GM18502 (cell line): Measurements from ENCODE around the gene CYP4F2.
A peak's percentile ranks its signal among the peaks of the same experiment; 100 is the strongest.
"Not testable (repeated sequence)": the region's sequence is repeated elsewhere in the genome, so short reads cannot be mapped to it uniquely, and the experiment has no call there.

Source experiments
- ATAC-seq: cut with Tn5 transposase; IDR thresholded peaks from one replicate; pipeline ENCODE4 v1.9.1; 2021; ENCODE audit warnings: mild to moderate bottlenecking; ENCODE audit not compliant: unreplicated experiment, poor library complexity

CYP4F2 gene

DNA sequence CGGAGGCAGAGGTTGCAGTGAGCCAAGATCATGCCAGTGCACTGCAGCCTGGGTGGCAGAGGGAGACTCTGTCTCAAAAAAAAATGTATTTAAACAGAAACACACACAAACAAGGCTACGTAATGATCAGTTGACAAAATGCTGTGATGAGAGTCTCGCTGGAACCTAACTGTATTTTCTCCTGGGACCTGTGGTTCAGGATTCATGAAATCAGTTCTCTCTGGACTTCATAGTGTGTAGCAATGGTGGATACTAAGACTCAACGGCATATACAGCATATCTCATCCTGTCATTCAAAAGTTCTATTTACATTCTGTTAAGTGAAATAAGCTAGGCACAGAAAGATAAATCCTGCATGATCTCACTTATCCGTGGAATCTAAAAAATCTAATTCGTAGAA lies 37.4 kb downstream of the CYP4F2 start:
- no peak for ATAC-seq

- no peak for ATAC-seq
These were observed 38.7 kb downstream of the CYP4F2 start for GRCh38 chr19:15859187-15859586.

- ATAC-seq: no peak
These were observed 47.5 kb downstream of the CYP4F2 start for GRCh38 chr19:15850385-15850784.

DNA sequence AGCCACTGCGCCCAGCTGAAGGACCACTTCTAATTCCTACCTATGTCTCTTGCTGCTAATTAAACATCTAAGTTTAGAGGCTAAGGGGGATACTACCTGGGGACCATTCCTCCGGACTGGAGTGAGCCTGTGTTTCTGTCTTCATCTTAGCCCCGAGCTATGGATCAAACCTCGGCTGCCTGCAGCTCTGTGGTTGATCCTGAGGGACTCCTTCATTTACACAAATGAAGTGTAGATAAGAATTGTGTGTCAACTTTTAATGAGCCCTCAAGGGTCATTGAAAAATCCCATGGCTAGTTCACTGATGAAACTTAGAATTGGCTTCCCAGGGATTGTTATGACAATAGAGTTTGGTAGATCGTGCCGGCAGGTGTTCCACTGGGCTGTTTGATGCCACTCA lies 51.0 kb downstream of the CYP4F2 start:
- no peak for ATAC-seq

GRCh38 chr19:15843894-15844222 lies 54.0 kb downstream of the CYP4F2 start:
- not testable (repeated sequence) for ATAC-seq

DNA sequence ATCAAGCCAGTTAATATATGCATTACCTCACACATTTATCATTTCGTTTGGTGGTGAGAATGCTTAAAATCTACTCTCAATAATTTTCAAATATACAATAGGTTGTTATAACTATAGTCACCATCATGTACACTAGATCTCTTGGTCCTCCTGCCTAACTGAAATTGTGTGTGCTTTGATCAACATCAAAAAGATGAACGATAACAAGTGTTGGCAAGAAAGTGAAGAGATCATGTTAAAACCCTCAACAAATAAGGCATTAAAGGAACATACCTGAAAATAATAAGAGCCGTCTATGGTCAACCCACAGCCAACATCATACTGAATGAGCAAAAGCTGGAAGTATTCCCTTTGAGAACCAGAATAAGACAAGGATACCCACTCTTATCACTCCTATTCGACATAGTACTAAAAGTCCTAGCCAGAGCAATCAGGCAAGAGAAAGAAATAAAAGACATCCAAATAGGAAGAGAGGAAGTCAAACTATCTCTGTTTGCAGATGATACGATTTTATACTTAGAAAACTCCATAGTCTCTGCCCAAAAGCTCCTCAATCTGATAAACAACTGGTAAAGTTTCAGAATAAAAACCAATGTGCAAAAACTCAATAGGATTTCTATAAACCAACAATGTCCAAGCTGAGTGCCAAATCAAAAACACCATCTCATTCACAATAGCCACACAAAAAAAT lies 54.5 kb downstream of the CYP4F2 start:
- ATAC-seq: no peak

- no peak for ATAC-seq
These were observed 55.9 kb downstream of the CYP4F2 start for GRCh38 chr19:15841875-15842569.

- no peak for ATAC-seq
These were observed 57.0 kb downstream of the CYP4F2 start for GRCh38 chr19:15840833-15841232.

GRCh38 chr19:15839888-15840287 lies 58.0 kb downstream of the CYP4F2 start:
- not testable (repeated sequence) for ATAC-seq

DNA sequence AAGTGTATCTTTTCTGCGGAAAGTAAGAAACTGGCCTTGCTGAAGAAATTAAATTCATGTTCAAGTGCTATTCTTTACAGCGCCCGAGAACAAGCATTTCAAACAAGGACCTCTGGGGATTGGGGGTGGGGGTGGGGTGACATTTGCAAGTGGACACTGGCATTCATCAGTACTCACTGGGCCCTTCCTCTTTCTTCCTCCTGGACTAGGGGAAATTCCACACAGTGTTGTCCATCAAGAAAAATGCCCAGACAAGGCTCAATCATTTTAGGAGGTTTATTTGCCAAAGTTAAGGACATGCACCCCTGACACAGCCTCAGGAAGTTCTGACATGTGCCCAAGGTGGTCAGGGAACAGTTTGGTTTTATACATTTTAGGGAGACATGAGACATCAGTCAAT lies 59.5 kb downstream of the CYP4F2 start:
- ATAC-seq: no peak

GRCh38 chr19:15837221-15837731 lies 60.6 kb downstream of the CYP4F2 start:
- no peak for ATAC-seq

DNA sequence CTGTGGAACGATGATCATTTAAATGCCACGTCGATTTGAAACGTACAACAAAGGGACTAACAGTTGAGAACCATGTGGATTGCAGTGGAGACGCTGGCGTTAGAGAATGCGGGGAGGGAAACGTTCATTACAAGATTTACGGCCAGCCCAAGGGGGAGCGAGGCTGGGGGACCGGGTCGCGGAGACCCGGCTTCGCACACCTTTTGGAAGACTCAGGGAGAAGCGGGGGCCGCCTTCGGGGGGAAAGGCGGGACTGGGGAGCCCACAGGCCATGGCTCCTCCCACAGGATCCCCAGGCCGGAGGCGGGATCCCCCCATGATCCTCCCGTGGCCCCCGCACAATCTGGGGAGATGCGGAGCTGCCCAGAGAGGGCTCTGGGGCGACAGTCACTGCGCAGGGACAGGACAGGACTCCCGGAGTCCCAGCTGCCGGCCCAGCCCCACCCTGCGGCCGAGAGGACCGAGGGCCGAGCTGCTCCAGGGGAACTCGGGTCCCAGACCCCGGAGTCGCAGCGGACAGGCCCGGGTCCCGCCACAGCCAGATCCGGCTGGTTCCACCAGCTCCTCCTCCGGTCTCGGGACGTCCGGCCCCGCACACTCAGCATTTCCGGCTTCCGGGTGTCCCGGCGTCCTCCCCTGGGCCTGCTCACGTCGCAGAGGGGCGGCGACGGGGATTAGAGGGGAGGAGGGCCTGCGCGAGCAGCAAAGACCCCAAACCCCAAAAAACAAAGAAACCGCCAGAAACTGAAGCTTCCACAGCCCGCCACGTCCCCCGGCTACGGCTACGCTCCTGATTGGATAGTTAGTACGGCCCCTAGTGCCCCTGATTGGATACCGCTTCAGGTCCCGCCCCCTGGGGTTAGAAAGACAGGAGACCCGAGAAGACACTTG lies 61.3 kb downstream of the CYP4F2 start:
- peak; percentile 96 for ATAC-seq

DNA sequence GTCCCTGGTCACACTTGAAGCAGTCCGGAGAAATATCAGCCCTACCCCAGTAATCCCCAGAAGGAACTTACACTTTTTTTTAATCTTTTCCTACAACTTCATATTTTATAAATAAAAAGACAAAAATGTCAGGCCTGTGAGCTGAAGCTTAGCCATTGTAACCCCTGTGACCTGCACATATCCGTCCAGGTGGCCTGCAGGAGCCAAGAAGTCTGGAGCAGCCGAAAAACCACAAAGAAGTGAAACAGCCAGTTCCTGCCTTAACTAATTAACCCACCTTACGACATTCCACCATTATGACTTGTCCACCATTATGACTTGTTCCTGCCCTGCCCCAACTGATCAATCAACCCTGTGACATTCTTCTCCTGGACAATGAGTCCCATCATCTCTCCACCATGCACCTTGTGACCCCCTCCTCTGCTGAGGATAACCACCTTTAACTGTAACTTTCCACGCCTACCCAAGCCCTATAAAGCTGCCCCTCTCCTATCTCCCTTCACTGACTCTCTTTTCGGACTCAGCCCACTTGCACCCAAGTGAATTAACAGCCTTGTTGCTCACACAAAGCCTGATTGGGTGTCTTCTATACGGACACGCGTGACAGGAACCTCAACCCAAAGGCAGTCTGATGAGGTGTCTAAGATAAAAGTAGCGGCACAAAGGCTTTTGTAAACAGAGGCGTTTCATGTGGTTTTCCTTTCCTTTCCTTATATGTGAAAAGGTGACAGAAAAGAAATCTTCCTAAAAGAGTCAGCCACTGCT lies 62.1 kb downstream of the CYP4F2 start:
- not testable (repeated sequence) for ATAC-seq

DNA sequence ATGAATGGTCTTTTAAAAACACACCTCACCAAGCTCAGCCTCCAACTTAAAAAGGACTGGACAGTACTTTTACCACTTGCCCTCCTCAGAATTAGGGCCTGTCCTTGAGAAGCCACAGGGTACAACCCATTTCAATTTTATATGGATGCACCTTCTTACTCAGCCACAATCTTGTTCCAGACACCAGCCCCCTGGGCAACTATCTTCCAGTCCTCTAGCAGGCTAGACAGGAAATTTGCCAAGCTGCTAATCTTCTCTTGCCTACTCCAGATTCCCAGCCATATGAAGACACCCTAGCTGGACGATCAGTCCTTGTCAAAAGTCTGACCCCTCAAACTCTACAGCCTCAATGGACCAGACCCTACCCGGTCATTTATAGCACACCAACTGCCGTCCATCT lies 63.6 kb downstream of the CYP4F2 start:
- ATAC-seq: not testable (repeated sequence)

GRCh38 chr19:15831626-15832025 lies 66.2 kb downstream of the CYP4F2 start:
- ATAC-seq: no peak

- no peak for ATAC-seq
These were observed 68.1 kb downstream of the CYP4F2 start for GRCh38 chr19:15829786-15830185.

DNA sequence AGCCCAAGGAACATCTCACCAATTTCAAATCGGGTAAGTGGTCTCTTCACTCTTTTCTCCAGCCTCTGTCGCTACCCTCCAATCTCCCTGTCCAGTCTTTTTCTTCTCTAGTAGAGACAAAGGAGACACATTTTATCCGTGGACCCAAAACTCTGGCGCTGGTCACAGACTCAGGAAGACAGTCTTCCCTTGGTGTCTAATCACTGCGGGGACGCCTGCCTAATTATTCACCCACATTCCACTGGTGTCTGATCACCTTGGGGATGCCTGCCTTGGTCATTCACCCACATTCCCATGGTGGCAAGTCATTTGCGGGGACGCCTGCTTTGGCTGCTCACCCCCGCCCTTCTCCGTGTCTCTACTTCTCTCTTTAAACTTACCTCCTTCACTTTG lies 68.6 kb downstream of the CYP4F2 start:
- ATAC-seq: no peak

DNA sequence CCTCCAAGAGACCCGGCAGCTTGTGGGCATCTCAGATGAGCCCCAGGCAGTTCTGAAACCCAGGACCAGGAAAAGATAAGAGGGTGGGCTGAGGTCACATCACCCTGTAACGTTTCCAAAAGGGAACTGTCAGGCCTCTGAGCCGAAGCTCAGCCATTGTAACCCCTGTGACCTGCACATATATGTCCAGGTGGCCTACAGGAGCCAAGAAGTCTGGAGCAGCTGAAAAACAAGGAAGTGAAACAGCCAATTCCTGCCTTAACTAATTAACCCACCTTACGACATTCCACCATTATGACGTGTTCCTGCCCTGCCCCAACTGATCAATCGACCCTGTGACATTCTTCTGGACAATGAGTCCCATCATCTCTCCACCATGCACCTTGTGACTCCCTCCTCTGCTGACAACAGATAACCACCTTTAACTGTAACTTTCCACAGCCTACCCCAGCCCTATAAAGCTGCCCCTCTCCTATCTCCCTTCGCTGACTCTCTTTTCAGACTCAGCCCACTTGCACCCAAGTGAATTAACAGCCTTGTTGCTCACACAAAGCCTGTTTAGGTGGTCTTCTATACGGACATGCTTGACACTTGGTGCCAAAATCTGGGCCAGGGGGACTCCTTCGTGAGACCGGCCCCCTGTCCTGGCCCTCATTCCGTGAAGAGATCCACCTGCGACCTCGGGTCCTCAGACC lies 69.1 kb downstream of the CYP4F2 start:
- ATAC-seq: not testable (repeated sequence)

GRCh38 chr19:15828121-15828610 lies 69.7 kb downstream of the CYP4F2 start:
- ATAC-seq: no peak
